ENCODE results near the gene DSN1.

DSN1 gene

GRCh38 chr20:36745234-36745926 lies 28.2 kb downstream of the DSN1 start:
- Histone ChIP-seq H3K27me3 (ENCODE audit: control insufficient read depth, insufficient read depth, low read length) (no peaks in the 10 kb centered on the region), H3K36me3 (ENCODE audit: control insufficient read depth, insufficient read depth, low read length) (no peaks in the 10 kb centered on the region), H3K9me3 (ENCODE audit: control insufficient read depth, insufficient read depth, low read length) (no peaks in the 10 kb centered on the region), H3K4me3 (ENCODE audit: low read depth, low read length) (peak overlapping the region; percentile 88), H3K4me1 (ENCODE audit: control insufficient read depth, insufficient read depth, low read length) (no peaks in the 10 kb centered on the region), H3K9ac (ENCODE audit: low read depth, low read length) (peak overlapping the region; percentile 71)

DNA sequence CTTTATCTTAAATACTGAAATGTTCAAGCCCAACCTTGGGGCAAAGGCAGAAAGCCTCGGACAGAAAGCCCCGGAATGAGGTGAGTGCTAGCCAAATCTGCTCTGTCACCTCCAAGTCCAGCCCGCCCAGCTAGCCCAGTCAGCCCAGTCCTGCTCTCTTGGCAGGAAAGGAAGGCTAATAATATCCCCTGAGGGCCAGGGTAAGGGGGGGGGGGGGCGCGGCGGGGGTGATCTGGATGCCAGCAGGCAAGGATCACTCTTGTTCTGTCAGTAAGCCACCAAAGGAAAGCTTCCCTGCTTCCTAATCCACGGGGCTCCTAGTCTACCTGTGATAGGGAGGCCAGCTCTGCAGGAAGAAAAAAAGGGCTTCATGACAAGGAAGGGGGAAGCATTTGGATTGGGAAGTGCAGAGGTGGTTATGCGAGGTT lies 28.8 kb downstream of the DSN1 start:
- H3K9me3 ChIP-seq (ENCODE audit: control insufficient read depth, insufficient read depth, low read length), result no peaks in the 10 kb centered on the region
- H3K4me1 ChIP-seq (ENCODE audit: control insufficient read depth, insufficient read depth, low read length), result no peaks in the 10 kb centered on the region
- H3K36me3 ChIP-seq (ENCODE audit: control insufficient read depth, insufficient read depth, low read length), result no peaks in the 10 kb centered on the region
- peak overlapping the region; percentile 88 for H3K4me3 ChIP-seq (ENCODE audit: low read depth, low read length)
- H3K27me3 ChIP-seq (ENCODE audit: control insufficient read depth, insufficient read depth, low read length), result no peaks in the 10 kb centered on the region
- no peak overlapping the region for H3K9ac ChIP-seq (ENCODE audit: low read depth, low read length)

DNA sequence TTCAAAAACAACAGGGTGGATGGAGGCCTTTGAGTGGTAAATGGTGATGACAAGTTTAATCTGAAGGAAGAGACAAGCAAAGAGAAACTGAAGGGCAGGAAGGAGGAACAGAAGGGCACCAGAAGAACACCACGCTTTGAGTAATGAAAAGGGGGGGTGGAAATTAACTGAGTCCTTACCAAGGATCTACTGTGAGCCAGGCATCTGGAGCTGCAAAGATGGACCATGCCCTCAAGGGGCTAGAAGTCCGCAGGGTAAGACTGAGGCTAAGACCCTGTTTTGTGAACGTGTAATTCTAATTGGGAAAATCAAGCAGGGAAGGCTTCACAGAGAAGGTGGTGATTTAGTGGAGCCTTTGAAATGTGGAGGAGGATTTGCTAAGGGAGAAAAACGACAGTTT lies 29.3 kb downstream of the DSN1 start:
- Histone ChIP-seq H3K36me3 (ENCODE audit: control insufficient read depth, insufficient read depth, low read length) (no peaks in the 10 kb centered on the region), H3K9ac (ENCODE audit: low read depth, low read length) (no peak overlapping the region), H3K27me3 (ENCODE audit: control insufficient read depth, insufficient read depth, low read length) (no peaks in the 10 kb centered on the region), H3K4me3 (ENCODE audit: low read depth, low read length) (no peak overlapping the region), H3K9me3 (ENCODE audit: control insufficient read depth, insufficient read depth, low read length) (no peaks in the 10 kb centered on the region), H3K4me1 (ENCODE audit: control insufficient read depth, insufficient read depth, low read length) (no peaks in the 10 kb centered on the region)

GRCh38 chr20:36742558-36742957 lies 31.0 kb downstream of the DSN1 start:
- Histone ChIP-seq H3K4me1 (ENCODE audit: control insufficient read depth, insufficient read depth, low read length) (no peaks in the 10 kb centered on the region), H3K9ac (ENCODE audit: low read depth, low read length) (no peak overlapping the region), H3K36me3 (ENCODE audit: control insufficient read depth, insufficient read depth, low read length) (no peaks in the 10 kb centered on the region), H3K27me3 (ENCODE audit: control insufficient read depth, insufficient read depth, low read length) (no peaks in the 10 kb centered on the region), H3K4me3 (ENCODE audit: low read depth, low read length) (no peak overlapping the region), H3K9me3 (ENCODE audit: control insufficient read depth, insufficient read depth, low read length) (no peaks in the 10 kb centered on the region)

DNA sequence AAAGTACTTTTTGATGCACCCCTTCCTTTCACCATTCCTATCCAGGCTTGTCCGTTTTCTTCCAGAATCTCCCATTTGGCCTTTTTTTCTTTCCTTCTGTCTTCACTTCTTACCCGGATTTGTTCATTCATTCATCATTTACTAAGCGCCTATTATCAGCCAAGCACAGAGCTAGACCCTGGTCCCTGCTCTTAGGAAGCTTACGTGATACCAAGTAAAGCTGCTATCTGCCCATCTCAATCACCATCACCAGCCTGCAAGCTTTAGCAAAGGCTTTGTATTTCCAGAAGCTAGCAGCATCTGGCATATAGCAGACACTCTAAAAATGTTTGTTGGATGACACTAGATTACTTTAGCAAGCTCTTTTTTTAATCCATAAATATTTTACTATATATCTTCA lies 32.5 kb downstream of the DSN1 start:
- Histone ChIP-seq H3K36me3 (ENCODE audit: control insufficient read depth, insufficient read depth, low read length) (no peaks in the 10 kb centered on the region), H3K9me3 (ENCODE audit: control insufficient read depth, insufficient read depth, low read length) (no peaks in the 10 kb centered on the region), H3K4me3 (ENCODE audit: low read depth, low read length) (no peak overlapping the region), H3K9ac (ENCODE audit: low read depth, low read length) (no peak overlapping the region), H3K27me3 (ENCODE audit: control insufficient read depth, insufficient read depth, low read length) (no peaks in the 10 kb centered on the region), H3K4me1 (ENCODE audit: control insufficient read depth, insufficient read depth, low read length) (peaks cover 4% of the 10 kb centered on the region)

- Histone ChIP-seq H3K4me1 (ENCODE audit: control insufficient read depth, insufficient read depth, low read length) (peaks cover 4% of the 10 kb centered on the region), H3K9me3 (ENCODE audit: control insufficient read depth, insufficient read depth, low read length) (no peaks in the 10 kb centered on the region), H3K27me3 (ENCODE audit: control insufficient read depth, insufficient read depth, low read length) (no peaks in the 10 kb centered on the region), H3K4me3 (ENCODE audit: low read depth, low read length) (no peak overlapping the region), H3K9ac (ENCODE audit: low read depth, low read length) (no peak overlapping the region), H3K36me3 (ENCODE audit: control insufficient read depth, insufficient read depth, low read length) (no peaks in the 10 kb centered on the region)
These were observed 36.4 kb downstream of the DSN1 start for GRCh38 chr20:36737183-36737499.

DNA sequence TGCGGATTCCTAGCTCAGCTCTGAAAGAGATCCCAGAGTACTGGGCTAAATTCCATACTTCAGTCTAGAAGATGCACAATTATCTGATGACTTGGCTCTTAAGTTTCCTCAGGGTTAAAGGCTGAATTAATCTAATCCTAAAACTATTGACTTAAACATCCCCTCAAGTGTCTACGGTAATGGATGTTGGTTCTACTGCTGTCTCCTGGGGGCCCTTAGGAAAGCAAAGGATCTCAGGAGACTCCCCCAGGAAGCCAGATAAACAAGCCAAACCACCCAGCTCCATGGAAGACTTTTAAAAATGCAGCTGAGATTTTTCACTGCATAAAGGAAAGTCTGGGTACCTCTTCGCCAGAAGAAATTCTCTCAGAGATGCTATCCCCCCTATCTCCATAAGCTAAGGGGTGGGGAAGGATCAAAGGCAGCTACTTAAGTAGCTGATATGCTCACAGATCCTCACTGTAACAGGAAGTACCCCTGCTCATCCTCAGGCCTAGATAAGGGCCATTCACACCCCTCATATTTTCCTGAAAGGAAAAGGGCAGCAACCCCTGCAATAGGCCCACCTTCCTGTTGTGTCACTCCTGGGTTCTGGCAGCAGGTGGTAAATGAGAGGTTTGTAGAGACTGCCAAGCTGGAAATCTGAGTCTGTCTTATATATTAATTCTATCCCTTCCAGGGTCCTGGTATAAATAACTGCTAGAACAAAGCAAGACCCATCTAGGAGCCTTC lies 36.9 kb downstream of the DSN1 start:
- Histone ChIP-seq H3K9ac (ENCODE audit: low read depth, low read length) (no peak overlapping the region), H3K9me3 (ENCODE audit: control insufficient read depth, insufficient read depth, low read length) (no peaks in the 10 kb centered on the region), H3K4me1 (ENCODE audit: control insufficient read depth, insufficient read depth, low read length) (peaks cover 4% of the 10 kb centered on the region), H3K36me3 (ENCODE audit: control insufficient read depth, insufficient read depth, low read length) (no peaks in the 10 kb centered on the region), H3K27me3 (ENCODE audit: control insufficient read depth, insufficient read depth, low read length) (no peaks in the 10 kb centered on the region), H3K4me3 (ENCODE audit: low read depth, low read length) (no peak overlapping the region)

GRCh38 chr20:36732456-36732855 lies 41.1 kb downstream of the DSN1 start:
- H3K9ac ChIP-seq (ENCODE audit: low read depth, low read length), result no peak overlapping the region
- H3K36me3 ChIP-seq (ENCODE audit: control insufficient read depth, insufficient read depth, low read length), result no peaks in the 10 kb centered on the region
- no peaks in the 10 kb centered on the region for H3K27me3 ChIP-seq (ENCODE audit: control insufficient read depth, insufficient read depth, low read length)
- no peaks in the 10 kb centered on the region for H3K9me3 ChIP-seq (ENCODE audit: control insufficient read depth, insufficient read depth, low read length)
- peaks cover 4% of the 10 kb centered on the region for H3K4me1 ChIP-seq (ENCODE audit: control insufficient read depth, insufficient read depth, low read length)
- no peak overlapping the region for H3K4me3 ChIP-seq (ENCODE audit: low read depth, low read length)

DNA sequence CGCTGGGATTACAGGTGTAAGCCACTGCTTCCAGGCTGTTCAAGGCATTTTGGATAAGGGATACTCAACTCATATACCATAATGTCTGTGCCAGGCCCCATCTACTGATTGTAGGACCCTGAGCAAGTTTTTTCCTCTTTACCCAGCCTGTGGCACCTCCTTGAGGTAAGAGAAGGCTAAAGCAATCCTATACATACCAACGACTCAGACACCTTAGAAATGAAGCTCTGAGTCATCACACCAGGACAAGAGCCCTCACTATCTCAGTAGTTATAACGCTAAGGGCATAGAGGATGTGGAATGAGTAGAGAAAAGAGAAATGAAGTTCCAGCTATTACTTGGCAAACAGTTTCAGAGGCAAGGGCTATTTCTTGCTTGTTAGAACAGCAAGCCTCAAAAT lies 44.6 kb downstream of the DSN1 start:
- no peaks in the 10 kb centered on the region for H3K36me3 ChIP-seq (ENCODE audit: control insufficient read depth, insufficient read depth, low read length)
- H3K27me3 ChIP-seq (ENCODE audit: control insufficient read depth, insufficient read depth, low read length), result no peaks in the 10 kb centered on the region
- no peak overlapping the region for H3K4me3 ChIP-seq (ENCODE audit: low read depth, low read length)
- H3K9me3 ChIP-seq (ENCODE audit: control insufficient read depth, insufficient read depth, low read length), result no peaks in the 10 kb centered on the region
- no peaks in the 10 kb centered on the region for H3K4me1 ChIP-seq (ENCODE audit: control insufficient read depth, insufficient read depth, low read length)
- no peak overlapping the region for H3K9ac ChIP-seq (ENCODE audit: low read depth, low read length)

- Histone ChIP-seq H3K9ac (ENCODE audit: low read depth, low read length) (no peak overlapping the region), H3K4me3 (ENCODE audit: low read depth, low read length) (no peak overlapping the region), H3K9me3 (ENCODE audit: control insufficient read depth, insufficient read depth, low read length) (no peaks in the 10 kb centered on the region), H3K36me3 (ENCODE audit: control insufficient read depth, insufficient read depth, low read length) (no peaks in the 10 kb centered on the region), H3K4me1 (ENCODE audit: control insufficient read depth, insufficient read depth, low read length) (no peaks in the 10 kb centered on the region), H3K27me3 (ENCODE audit: control insufficient read depth, insufficient read depth, low read length) (no peaks in the 10 kb centered on the region)
These were observed 47.4 kb downstream of the DSN1 start for GRCh38 chr20:36726168-36726567.

GRCh38 chr20:36720510-36720909 lies 53.1 kb downstream of the DSN1 start:
- H3K4me3 ChIP-seq (ENCODE audit: low read depth, low read length), result no peak overlapping the region
- no peaks in the 10 kb centered on the region for H3K9me3 ChIP-seq (ENCODE audit: control insufficient read depth, insufficient read depth, low read length)
- H3K9ac ChIP-seq (ENCODE audit: low read depth, low read length), result no peak overlapping the region
- H3K27me3 ChIP-seq (ENCODE audit: control insufficient read depth, insufficient read depth, low read length), result no peaks in the 10 kb centered on the region
- no peaks in the 10 kb centered on the region for H3K36me3 ChIP-seq (ENCODE audit: control insufficient read depth, insufficient read depth, low read length)
- no peaks in the 10 kb centered on the region for H3K4me1 ChIP-seq (ENCODE audit: control insufficient read depth, insufficient read depth, low read length)

DNA sequence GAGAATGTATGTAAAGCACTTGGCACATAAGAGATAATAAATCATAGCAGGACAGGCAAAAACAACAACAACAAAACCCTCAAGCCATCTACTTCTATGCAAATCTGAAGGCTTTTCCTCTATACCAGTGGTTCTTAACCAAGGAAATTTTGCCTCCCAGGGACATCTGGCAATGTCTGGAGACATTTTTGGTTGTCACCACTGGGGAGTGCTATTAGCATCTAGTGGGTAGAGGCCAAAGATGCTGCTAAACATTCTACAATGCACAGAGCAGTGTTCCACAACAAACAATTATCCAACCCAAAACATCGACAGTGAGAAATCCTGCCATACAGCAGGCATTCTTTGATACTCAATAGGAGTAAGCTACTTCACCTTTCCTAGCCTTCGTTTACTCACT lies 55.9 kb downstream of the DSN1 start:
- Histone ChIP-seq H3K9ac (ENCODE audit: low read depth, low read length) (no peak overlapping the region), H3K9me3 (ENCODE audit: control insufficient read depth, insufficient read depth, low read length) (no peaks in the 10 kb centered on the region), H3K27me3 (ENCODE audit: control insufficient read depth, insufficient read depth, low read length) (no peaks in the 10 kb centered on the region), H3K4me3 (ENCODE audit: low read depth, low read length) (no peak overlapping the region), H3K4me1 (ENCODE audit: control insufficient read depth, insufficient read depth, low read length) (no peaks in the 10 kb centered on the region), H3K36me3 (ENCODE audit: control insufficient read depth, insufficient read depth, low read length) (no peaks in the 10 kb centered on the region)
